Limb (tissue), 2 donors: Measurements from ENCODE around the gene CTR9.
A peak's percentile ranks its signal among the peaks of the same experiment; 100 is the strongest.

Experiments used
- DNase-seq, 2 donors: peaks; one replicate each; pipeline ENCODE4 v3.0.0-alpha.2; 2016; ENCODE audit errors: extremely low spot score in 2 of 2

CTR9 gene

DNA sequence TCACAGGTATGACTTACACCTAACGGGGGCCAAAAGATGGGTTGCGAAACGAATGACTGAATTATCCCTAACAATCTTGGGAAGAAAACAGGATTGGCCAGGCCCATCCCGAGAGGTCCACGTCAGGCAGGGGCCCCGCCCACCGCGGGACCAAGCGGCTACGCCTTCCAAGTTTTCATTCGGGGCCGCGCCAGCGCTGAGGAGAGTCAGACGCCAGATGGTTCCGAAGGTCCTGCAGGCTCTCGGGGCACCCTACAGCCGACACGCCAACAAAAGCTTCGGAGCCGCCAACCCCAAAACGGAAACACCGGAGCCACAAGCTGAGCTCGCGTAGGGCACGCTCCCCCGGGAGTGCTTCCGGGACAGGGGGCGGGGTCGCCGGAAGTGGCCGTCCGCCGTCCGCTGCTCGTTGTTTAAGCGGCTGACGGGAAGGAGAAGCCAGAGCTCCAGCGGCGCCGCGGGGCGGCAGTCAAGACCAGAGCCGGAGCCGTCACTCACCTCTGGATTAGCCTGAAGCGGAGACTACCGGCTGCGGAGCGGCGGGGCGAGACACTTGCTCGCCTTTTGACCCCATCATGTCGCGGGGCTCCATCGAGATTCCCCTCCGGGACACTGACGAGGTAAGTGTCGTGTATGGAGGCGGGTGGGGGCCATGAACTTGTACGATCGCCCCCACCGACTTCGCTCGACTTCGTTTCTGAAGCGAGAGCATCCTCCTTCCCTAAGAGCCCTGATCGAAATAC is at the start of gene CTR9:
Gene CTR9, plus strand, starts transcription at position 409 of the 743 bp plus-strand sequence. Its CDS starts 167 bp downstream, at position 576.
- peak; percentile 92 to 96 for DNase-seq

DNA sequence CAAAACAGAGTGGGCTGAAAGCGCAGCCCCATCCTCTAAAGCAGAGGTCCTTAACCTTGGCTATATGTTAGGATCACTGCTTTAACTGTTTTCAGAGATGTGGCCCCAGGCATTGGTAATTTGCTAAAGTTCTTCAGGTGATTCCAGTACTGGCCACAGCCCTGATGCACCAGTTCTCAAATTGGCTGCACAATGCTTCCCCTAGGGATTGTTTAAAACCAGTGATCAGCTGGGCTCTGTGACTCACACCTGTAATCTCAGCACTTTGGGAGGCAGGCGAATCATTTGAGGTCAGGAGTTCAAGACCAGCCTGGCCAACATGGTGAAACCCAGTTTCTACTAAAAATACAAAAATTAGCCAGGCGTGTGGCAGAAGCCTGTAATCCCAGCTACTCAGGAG is 49.1 kb upstream of the CTR9 start:
- DNase-seq = no peak

DNA sequence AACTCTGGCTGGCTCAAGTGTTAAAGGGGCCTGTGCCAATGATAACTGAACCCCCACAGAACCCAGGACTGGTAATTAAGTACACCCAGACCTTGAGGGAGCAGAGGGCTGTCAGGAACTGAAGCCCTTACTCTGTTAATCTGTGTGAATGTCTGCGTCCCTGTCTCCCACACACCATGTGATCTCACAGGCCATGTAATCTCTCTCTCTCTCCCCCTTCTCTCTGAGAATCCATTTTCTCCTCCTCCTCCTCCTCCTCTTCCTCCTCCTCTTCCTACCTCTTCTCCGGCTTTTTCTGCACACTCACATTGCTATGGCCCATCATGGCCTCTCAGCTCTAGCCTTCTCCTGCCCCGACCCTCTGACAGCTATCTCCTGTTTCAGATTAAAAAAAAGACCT is 42.9 kb upstream of the CTR9 start:
- DNase-seq = no peak

DNA sequence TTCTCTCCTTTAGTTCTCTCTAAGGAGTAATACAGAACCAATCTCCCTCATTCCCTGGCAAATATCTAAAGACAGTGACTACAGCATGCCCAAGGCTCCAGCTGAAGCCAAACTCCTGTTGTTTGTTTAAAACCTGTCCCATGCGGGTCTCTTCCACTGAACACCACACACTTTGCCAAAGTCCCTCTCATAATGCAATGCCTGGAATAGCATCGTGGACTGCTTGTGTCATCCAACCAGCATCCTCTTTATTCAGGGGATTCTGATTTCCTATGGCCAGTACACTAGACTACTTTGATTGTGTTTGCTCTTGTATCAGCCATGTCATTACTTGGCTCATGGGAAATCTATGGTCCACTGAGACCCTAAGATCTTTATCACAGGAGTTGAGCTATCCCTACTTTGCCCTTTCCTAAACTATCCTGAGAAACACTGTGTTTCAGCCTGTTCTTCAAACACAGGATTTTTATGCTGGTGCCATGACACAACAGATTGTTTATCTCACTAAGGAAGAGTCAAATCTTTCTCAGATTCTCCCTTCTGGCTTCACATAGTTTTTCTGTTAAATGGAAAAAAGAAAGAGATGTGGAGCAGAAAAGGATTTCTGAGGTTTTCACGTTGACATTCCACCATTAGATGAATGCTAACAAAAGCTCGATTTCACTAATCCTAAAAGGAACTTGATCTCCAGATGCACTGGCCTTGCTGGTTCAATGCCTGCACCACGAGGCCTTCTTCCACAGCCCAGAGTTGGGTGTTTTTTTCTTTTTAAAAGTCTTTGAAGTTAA is 41.6 kb upstream of the CTR9 start:
- no peak for DNase-seq

DNA sequence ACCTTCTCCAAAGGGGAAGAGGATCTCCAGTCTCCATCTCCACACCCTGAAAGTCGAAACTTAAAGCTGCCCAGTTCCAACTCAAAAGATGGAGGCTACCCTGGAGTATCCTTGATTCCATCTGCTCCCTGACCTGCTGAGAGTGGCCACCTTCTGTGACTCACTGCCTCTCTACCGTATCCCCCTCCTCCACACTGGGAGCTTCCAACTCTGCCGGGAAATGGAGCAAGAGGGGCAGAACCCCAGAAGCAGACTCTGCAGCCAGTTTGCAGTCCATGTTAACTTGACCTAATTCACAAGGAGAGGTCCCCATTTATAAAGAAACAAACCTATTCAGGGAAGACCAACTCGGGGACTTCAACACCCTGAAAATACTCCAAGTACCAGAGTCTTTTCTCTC is 35.5 kb upstream of the CTR9 start:
- DNase-seq = no peak

DNA sequence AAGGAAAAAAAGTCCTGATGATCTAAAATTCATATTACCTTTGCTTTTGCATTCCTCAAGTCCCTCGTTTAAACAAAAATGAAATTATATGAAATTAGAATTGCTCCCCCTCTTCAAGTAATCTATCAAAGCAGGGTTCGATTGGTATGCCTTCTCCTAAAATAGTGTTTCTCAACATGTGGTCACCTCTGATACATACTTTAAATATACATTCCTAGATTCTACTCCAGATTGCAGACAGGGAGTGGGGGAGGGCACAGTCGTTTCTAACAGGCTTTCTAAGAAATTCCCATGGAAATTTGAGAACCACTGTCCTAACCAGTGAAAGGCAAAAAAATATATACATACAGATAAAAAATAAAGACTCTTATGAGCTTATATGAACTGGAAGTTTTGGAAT is 34.9 kb upstream of the CTR9 start:
- DNase-seq = no peak

DNA sequence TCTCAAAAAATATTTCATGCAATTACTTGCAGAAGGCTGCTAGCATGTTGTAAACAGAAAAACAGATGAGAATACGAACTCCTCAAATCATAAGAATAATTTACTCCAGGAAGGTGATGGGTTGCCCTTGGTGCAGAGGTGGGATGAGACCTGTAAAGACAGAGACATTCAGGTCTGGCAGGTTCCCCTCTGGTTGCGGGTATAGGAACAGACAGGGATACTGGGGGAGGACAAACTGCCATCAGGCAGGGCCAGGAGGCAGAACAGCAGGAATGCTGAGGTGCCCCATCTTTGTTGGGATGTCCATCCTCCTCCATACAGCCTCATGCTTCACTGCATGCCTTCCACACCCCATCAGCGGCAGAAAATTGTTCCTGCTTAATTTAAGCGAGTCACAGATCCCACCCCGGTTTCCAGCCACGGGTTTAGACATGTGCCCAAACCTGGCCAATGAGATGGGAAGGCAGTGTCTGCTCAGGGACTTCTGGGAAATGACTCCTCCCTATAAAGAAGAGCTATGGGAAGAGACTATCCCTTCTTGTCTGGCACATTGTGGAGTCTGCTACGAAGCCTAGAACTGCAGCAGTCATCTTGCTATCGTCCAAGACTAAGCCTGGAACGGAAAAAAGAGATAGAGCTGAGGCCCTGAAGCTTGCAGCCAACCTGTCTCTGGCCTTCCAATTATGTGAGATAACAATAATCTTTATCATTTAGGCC is 34.3 kb upstream of the CTR9 start:
- no peak for DNase-seq

DNA sequence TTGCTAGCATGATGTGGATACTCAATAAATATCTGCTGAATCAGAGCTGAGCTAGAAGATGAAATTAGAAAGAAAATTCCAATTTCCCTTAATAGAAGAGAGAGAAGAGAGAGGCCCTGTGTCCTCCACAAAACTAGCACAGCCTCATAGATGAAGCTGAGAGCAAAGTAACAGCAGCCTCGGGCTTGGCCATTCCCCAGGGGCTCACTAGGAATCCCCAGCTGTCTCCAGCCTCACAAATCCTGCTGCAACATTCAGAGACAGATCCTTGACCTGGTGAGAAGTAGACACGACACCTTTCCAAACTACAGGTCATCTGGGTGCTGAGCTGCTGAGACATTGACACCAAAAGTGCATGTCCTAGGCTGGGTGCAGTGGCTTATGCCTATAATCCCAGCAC is 31.4 kb upstream of the CTR9 start:
- DNase-seq = no peak

DNA sequence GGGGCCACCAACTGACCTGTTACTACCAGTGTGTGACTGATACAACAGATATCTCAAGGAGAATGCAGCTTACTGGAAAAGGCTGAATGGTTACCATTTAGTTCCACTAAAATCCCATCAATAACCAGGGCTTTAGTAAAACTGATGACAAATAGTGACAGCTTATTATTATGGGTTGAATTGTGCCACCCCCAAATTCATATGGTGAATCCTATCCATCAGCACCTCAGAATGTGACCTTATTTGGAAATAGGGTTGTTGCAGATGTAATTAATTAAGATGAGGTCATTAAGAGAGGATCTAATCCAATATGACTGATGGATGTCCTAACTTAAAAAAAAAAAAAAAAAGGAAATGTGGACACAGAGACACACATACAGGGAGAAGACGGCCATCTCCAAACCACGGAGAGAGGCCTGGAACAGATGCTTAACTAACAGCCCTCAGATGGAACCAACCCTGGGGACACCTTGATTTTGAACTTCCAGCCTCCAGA is 30.1 kb upstream of the CTR9 start:
- DNase-seq = no peak

DNA sequence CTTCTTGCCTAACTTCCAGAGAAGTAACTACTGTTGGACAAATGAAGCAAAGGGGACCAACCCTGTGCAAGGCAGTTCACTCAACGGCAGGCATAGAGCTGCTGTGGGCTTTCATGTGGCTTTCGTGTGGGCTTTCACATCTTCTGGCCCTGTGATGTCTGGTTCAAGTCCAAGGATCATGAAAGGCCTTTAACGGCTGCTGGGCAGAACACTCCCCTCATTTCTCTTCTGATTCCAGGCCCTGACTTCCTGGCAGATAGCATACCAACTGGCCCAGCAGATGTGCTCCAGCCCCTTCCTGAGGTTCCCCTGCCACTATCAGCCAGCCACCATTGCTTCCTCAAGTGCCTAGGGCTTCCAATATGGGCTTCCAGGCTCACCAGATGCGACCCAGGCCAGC is 28.7 kb upstream of the CTR9 start:
- DNase-seq = no peak

DNA sequence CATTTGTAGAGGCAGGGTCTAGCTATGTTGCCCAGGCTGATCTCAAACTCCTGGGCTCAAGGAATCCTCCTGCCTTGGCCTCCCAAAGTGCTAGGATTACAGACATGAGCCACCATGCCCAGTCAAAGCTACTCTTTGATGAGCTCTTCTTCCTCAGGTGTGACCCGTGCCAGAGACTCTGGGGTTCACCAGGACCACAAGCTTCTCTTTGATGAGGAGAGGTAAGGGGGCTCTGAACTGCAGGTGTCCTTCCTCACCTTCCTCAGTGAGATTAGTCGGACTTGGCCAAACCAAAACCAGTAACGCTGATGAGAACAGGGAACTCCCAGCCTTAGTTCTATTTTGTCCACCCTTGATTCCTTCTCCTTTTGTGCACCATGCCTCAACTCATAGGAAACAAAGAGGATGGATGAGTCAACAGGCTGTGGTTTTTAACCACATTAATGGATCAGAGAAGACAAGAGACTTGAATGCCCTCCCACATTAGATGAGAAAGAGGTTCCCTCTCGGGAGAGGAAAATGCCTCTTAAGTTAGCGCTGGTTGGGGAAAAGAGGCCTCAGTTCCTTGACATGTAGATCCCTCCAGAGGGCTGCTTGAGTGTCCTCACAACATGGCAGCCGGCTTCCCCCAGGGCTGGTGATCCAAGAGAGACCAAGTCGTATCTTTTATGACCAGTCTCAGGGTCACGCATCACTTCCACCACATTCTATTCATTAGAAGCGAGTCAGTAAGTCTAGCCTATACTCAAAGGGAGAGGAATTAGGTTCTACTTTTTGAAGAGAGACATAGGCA is 25.7 kb upstream of the CTR9 start:
- DNase-seq = no peak

DNA sequence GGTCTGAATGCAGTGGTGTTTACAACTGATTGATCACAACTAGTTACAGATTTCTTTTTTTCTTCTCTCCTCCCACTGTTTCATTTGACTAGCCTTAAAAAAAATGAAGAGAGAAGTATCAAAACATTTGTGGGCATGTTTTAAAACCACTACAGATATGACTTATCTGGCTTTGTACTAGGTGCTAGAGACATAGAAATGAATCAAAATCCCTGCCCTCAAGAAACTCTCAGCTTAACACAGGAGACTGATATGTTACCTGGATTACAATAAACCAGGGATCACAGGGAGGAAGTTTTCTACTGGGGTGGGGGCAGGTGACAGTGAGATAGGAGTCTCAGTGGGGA is 25.2 kb upstream of the CTR9 start:
- no peak for DNase-seq

DNA sequence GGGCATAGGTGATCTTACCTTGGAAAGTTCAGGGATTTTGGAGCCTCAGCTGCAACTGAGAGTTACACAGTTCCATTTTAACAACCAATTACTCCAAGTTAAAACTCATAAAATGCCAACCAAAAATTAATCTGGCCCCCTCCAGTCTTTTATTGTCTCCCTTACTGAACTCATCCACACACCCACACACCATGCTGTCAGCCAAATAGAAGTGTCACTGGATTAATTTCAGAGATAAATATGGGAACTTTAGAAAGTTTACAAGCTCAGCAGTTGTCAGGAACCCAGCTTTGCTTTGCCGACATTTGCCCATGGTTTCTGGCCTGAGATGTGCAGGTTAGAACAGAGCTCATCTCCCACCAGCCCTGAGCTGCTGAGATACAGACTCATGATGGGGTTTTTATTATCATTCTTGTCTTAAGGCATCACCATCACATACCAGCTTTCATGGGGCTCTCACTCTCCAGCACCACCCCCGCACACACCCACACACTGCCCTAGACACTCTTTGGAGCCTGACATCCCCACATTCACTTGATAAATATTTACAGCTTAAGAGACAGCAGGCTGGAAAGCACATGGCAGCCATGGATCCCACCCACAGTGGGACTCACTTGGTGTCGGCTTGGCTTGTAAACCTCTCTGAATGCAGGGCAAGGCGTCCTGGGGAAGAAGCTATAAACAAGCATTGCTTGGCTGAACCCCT is 23.7 kb upstream of the CTR9 start:
- no peak for DNase-seq

DNA sequence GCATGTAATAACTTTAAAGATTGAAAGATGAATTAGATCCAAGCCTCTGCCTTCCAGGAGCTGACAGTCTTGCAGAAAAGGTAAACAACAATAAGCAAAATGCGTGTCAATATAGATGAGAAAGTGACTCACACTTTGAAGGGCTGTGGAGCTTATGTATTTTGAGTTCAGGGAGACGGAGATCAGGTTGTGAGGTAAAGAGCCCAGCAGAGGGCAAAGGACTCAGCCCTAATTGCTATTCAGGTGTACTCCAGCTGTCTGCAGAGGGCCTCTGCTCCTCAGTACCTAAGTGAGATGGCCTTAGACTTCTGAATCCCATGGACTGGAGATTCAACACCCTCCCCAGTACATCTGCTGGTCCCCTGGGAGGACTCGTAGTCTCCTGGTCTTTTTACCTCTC is 22.9 kb upstream of the CTR9 start:
- DNase-seq = no peak

DNA sequence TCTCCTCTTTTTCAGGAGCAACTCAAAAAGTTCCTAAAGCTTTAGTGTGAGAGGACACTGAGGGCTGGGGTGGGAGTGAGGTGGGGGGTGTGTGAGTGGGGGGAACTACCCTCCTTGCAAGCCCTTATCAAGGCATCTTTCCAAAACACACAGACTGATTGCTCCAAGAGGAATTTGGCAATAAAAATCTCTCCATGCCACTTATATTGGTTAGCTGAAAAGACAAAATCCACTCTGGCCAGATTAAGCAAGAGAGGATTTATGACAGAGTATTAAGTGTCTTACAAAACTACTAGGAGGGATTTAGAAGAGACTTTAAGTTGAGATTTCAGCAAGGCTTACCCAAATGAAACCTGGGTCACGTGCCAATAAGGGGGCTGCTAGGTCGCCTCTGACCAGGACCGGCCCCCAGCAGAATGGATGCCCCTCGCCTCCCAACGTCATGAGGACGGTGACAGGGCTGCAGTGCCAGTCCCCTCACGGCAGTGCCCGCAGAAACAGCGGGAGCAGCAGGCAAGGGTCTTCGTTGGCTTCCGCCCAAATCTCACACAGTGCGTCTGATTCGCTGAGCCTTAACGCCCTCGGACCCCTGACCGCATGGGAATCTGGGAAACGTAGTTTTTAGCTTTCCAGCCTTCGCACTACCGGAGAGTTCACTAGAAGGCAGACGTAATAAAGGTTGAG is 22.1 kb upstream of the CTR9 start:
- peak; percentile 54 to 76 for DNase-seq

DNA sequence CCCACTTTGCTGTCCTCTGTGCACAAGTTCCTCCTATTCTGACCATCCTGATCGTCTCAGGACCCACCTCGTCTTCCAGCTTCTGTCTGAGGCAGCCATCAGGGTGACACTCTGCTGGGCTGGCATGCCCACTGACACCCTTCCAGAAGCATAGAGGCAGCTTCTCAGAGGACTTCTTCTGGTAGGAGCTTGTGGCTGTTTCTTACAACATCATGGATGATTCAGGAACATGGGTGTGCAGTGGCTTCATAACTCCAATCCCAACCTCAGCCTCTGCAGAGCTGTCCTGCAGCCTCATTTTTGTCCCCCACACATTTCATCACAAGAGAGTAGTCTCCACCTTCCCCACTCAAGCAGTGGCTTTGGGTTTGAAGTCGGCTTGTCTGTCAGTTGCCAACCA is 20.9 kb upstream of the CTR9 start:
- no peak for DNase-seq

DNA sequence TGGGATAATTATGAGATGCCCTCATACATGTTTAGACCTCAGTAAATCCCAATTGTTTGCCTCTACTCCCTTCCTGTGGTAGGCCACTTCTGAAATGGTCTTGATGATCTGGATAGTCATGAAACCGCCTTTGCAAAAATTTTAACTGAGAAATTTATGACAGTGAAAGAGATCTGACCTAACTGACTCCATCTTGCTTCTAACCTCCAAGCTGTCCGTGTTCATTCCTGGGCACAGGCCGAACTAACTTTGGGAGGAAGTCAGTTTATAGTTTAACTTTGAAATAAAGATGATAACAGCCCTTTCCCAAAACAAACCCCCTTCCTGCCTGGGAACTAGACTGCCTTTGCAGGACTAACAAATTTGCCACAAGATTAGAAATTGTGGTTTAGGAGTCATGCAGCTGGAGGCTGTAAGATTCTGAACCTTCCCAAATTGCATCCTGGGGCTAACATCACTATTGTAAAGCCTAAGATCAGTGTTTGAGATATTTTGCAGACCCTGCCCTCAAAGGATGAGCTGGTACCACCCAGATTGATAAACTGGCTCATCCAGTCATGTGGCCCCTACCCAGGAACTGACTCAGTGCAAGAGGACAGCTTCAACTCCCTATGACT is 19.9 kb upstream of the CTR9 start:
- no peak for DNase-seq

DNA sequence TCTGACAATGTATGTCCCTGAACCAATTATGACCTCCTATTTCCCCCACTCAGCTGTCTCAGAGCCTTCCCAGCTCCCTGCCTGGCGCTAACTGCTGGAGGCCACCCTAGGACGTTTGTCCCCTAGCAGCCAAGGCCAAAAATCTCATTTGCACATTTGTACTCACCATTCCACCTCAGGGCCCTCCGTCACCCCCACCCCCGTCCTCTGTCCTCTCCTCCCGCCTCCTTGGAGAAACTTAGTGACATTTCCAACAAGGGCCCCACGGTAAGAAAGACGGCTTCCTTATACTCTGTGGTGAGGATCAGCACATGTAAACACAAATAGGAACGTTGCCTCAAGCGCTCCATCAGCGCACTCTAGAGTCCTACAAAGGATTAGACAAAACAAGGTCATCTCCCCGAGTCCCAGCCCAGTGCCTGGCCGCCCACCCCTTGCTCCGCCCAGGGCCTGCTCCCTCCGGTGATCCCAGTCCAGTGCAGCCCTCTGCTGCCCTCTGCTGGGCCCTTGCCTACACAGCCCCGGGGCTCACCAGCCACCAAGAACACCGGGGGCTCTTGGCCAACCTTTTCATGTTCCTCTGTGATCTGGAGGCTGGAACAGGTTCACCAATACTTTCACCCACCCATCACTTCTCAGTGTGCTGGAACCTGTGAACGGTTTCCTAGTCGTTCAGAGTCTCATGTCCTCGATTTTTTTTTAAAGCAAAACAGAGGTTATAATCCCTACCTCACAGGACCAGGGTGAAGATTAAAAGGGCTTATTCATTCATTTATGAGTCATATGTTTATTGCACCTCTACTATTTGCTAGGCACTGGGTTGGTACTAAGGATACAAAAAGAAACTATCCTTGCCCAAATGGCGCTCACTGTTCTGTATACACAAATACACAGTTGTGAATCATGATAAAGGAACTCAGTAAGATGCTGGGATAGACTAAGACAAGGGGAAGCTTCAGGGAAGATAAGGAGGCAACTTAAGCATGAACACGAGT is 15.3 kb upstream of the CTR9 start:
- DNase-seq = peak; percentile 94 to 96
